CD4-positive, alpha-beta T cell treated with Interleukin-1 beta for 1 hour (primary cell): ENCODE results near the gene FAM229A.

Experiments used
- DNase-seq, 2 donors: peaks; one replicate each; pipeline ENCODE4 v3.0.0-alpha.2; 2020 to 2022

The FAM229A gene

DNA sequence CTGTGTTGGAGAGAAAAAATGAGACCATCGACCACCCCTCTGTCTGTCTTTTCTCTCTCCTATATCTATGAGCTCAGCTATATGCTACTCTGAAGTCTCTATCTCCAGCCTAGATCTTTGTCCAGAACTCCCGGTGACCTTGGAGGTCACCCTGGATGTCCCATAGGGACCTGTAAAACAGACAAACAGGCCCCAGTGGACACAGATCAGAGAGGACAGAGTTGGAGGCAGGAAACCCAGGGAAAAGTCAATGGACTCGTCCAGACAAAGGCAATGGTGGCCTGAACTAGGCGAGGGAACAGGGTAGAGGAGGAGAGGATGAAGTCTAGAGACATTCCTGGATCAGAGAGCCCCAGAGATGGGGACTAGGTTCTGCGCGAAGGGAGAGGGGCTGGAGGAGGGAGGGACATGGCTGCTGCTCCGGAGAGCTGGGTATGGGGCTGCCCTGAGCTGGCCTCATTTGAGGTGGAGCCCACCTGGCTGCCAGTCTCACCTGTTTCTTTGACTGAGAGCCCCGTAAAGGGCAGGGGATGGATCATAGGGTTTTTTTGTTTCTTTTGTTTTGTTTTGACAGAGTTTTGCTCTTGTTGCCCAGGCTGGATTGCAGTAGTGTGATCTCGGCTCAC, 15.6 kb downstream of the FAM229A start:
- DNase-seq, result no peak

GRCh38 chr1:32345289-32345827, 16.9 kb downstream of the FAM229A start:
- DNase-seq, result no peak

DNA sequence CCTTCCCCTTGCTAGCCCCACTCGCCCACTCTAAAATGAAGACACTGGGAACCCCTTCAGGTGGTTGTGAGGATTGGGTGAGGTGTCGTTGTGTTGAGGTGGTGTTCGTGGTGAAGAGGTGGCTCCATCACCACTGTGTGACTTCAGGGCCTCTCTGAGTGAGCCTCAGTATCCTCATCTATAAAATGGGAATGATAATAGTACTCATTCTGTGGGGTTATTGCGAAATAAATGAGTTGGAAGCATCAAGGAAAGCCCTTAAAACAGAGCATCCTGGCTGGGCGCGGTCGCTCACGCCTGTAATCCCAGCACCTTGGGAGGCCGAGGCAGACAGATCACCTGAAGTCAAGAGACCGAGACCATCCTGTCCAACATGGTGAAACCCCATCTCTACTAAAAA, 19.6 kb downstream of the FAM229A start:
- no peak for DNase-seq

DNA sequence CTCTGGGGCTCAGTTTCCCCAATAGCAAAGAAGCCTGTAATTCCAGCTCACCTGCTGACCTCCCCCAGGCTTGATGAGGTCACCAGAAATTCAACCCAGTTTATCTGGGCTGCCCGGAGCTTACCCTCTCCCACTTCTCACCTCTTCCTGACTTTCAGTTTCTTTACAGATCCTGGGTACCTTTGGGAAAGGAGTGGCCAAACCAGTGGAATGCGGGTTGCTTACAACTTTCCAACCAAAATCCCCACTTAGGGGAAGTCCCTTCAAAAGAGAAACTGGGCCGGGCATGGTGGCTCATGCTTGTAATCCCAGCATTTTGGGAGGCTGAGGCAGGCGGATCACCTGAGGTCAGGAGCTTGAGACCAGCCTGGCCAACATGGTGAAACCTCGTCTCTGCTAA, 20.3 kb downstream of the FAM229A start:
- DNase-seq, result no peak

DNA sequence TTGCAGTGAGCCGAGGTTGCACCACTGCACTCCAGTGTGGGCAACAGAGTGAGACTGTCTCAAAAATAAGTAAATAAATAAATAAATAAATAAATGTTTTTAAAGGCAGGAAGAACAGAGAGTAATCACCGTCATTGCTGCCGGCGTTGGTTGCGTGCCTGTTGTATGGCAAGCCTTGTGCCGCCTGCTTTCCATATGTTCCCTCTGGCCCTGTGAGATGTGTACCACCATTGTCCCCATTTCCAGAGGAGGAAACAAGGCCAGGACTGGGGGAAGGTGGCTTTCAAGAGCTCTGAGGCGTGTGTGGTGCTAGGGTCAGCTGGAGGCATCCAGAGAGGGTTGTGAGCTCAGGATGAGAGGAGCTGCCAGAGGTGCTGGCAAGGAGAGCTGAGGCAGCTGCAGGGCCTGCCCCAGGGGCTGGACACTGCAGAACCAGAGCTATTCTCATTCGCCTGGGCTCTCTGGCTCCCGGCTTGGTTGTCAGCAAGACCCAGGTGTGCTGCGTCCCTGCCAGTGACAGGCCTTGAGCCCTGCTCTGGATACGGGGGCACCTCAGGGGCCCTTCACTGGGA, 21.0 kb downstream of the FAM229A start:
- DNase-seq, result no peak

GRCh38 chr1:32339363-32339978, 22.8 kb downstream of the FAM229A start:
- DNase-seq, result peak in 1 of 2 donors; percentile 78

DNA sequence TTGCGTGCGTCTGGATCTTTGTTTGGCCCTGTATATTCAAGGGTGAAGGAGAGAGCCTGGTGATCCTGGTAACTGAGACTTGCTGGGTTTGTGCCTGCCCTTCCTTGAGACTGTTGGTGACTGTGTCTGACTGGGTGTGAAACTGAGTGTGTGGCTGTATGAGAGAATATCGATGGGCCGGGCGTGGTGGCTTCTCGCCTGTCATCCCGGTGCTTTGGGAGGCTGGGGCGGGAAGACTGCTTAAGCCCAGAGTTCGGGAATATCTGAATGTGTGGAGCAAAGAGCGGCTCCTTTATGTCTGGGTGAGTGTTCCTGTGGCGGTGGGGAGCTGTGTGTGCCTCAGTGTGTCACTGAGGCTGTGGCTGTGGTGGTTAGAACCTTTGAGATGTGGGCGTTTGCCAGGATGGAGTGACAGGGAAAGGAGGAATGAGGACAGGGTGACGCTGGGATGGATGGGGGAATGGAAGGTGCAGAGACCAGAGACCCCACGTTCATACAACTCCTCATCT, 23.6 kb downstream of the FAM229A start:
- no peak for DNase-seq

DNA sequence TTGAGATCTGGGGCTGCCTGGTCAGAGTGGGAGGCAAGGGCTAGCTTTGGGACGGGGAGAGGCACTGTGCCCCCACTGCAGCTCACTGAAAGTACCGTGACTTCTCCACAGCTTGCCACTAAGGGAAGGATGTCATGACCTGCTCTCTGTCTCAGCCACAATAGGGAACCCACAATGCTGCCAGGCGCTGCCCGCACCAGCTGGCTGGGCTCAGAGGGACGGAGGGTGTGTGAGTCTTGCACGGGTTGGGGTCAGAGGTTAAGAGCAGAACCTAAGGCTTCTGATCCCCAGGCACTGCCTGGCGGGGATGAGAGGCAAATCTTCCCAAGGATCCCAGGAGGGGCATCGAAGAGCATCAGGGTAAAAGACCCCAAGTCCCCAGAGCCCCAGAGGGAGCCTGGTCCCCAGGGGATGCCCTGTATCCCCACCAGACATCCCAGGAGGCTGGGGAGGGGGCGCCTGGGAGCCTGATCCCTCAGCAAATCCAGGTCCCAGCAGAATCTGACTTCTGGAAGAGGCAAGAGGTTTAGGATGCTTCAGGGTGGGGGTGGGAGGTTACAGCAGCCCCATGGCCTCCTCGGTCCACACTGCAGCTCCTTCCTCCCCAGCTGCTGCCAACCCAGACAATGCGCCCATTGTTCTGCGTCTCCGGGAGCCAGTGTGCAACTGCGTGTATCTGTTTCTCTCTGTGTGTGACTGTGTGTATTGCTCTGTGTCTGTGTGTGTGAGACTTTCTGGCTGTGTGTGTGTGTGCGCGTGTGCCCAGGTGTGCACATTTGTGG, 24.2 kb downstream of the FAM229A start:
- peak; percentile 45 to 73 for DNase-seq

GRCh38 chr1:32336963-32337675, 25.2 kb downstream of the FAM229A start:
- peak; percentile 75 to 87 for DNase-seq

DNA sequence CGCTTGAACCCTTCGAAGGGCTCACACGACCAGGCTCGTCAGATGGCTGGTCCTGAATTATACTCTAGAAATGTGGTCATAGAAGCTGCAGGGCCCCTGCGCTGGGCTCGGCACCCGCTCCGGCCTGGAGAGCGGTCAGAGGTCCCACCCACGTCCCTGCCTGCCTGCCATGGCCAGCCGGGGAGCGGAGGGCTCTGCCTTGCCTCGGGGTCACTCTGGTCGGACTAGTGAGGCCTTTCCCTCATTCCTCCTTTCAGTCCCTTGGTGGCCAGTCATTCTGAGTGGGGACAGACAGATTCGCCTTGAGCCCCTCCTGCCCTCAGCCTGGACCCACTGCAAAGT, 25.7 kb downstream of the FAM229A start:
- DNase-seq, result no peak

DNA sequence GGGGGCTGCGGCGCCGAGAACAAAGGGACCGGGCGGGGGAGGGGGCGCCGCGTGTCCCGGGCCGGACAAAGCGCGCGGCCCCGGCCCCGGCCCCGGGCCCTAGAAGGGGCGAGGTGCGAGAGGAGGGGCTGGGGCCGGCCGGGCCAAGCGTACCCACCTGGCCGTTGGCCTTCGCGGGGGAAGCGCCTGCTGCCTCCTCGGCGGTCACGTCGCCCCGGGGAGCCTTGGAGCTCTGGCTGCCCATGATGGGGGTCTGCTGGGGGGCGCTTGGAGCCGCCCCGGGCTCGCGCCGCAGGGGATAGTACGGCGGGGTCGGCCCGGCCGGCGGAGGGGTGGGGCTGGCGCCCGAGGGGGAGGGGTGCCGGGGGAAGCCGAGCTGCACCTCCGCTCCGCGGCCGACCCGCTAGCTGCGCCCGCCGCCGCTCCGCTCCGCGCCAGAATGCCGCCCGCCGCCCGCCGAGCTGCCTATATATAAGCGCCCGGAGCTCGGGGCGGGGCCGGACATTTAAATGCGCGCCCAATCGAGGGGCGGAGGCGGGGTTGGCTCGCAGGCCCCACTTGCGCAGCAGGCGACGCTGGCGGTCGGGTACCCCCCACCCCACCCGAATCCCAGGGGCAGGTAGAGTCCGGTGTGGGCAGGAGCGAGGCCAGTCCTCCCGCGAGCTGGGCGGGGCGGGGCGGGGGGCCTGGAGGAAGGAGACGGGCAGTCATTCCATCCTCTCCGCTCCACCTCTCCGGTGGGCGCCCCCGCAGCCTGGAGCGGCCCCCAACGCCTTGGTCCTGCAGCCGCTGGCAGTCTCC, 26.3 kb downstream of the FAM229A start, which contains the start of gene MARCKSL1:
Gene MARCKSL1 (minus strand): TSS at position 444 of the 801 bp plus-strand sequence. CDS start 200 bp downstream, at position 244.
- DNase-seq, result peak; percentile 89 to 90

DNA sequence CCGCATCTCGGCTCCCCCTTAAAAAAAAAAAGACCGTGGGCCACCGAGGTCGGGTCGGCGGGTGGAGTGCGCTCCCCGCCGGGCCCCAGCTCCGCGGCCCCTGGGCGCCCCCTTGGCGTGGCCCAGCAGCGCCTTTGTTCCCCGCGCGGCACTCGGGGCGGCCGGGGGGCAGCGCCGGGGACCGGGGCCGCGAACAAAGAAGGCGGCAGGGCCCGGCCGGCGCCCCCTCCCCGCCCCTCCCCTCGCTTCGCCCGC, 26.8 kb downstream of the FAM229A start:
- DNase-seq, result no peak

- peak; percentile 68 to 70 for DNase-seq
Measured at GRCh38 chr1:32334864-32335534, 27.3 kb downstream of the FAM229A start.

DNA sequence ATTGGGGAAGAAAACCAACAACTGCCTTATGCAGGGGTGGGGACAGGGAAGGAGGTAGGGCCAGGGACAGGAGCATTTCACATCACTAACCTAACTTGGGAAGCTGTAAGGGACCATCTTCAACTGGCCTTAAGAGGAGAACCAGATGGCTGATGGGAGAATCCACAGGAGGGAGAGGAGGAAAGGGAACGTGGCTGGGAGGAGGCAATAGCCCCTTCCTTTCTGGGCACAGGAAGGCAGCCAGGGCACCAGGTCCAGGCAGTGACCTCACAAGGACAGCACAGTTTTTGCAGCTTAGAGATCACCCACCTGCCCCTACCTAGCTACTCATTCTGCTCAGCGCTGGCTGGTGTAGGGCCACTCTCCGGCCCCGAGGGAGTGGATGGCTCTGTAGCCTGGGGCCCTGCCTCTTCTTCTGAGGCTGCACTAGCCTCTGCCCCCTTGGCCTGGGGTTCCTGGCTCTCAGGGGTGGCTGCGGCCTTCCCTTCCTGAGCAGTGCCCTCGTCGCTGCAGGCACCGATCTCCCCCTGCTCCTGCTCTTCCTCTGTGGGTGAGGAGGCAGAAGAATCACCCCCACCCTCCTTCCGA, 27.9 kb downstream of the FAM229A start:
- DNase-seq, result no peak

GRCh38 chr1:32333251-32333963, 28.9 kb downstream of the FAM229A start:
- no peak for DNase-seq

DNA sequence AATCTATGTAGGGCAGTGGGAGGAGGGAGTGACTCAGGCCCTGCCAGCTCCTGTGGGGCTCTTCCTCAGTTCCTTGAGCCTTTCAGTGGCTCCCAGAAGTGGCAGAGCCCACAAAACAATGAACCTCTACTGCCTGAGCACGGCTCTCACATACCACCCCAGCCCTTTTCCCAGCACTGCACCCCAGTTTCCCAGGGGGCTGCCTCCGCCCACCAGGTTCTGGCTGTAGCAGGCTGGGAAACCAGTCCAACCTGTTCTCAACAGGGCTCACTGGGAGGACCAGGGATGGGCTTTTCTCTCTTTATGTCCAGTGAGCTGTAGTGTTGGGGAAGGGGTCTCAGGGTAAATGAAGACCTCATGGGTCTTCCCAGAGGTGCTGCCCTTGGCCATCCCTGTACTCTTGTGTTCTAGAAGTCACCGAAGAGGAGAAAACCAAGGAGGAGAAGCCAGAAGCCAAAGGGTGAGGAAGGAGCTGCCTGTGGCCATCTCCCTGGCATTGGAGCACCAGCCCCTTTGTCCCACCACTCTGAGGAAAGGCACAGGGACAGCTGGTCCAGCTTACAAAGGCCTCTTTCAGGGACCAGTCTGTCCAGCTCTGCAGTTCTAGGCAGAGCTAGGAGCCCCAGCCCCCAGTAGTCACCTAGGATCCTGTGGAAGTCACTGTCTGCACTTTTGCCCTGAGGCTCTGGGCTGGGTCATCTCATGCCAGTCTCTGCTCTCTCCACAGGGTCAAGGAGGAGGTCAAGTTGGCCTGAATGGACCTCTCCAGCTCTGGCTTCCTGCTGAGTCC, 29.8 kb downstream of the FAM229A start:
- DNase-seq, result no peak

GRCh38 chr1:32331549-32331948, 30.7 kb downstream of the FAM229A start:
- DNase-seq, result no peak

GRCh38 chr1:32330558-32331151, 31.6 kb downstream of the FAM229A start:
- DNase-seq, result no peak

GRCh38 chr1:32329931-32330466, 32.3 kb downstream of the FAM229A start:
- no peak for DNase-seq
